Activated CD8-positive, alpha-beta memory T cell treated with anti-CD3 and anti-CD28 coated beads, Interleukin-2, amount 50 U/mL, for 48 hours (primary cell): ENCODE data around the gene DUSP16.
A peak's percentile ranks its signal among the peaks of the same experiment; 100 is the strongest.
"Not testable (repeated sequence)": the region's sequence is repeated elsewhere in the genome, so short reads cannot be mapped to it uniquely, and the experiment has no call there.

Source experiments
- DNase-seq: peaks from one replicate; pipeline ENCODE4 v3.0.0-alpha.2; 2020

DUSP16 gene

DNA sequence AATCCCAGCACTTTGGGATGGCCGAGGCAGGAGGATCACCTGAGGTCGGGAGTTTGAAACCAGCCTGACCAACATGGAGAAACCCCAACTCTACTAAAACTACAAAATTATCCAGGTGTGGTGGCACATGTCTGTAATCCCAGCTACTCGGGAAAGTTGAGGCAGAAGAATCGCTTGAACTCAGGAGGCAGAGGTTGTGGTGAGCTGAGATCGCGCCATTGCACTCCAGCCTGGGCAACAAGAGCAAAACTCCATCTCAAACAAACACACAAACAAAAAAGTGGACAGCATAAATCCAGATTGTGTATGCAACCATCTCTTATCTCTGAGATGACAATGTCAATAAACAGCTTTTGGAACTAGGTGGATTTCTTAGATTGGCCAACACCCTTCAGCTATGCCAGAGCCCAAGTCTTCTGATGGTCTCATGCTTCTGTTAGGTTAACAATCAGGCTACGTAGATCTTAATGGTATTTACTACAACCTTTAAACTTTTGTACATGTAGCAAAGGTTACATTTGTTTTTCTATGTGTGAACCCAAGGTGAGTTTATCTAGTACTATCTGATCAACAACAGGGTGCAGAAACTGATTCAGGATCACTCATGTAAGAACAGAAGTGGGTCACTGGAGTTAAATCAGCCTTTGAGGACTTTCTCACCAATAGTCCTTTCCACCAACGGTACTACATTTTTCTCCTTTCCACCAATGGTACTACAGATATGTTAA, 73.7 kb downstream of the DUSP16 start:
- no peak for DNase-seq

DNA sequence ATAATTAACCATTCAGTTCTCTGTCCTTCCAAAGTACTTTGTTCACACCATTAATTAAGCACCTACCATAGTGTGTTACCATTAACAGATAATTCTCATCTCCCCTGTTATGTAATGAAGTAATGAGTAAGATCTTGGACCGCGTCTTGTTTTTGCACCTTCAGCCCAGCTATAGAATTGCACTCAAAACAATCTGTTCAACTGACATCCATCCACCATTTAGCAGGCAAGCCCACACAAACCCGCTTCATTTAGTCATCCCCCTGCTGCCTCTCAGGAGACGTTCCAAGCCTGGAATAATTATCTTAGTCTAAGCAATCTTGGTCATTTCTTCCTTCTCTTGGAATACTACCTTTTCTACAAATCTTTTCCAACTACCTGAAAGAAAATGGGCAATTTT, 74.4 kb downstream of the DUSP16 start:
- DNase-seq = no peak

DNA sequence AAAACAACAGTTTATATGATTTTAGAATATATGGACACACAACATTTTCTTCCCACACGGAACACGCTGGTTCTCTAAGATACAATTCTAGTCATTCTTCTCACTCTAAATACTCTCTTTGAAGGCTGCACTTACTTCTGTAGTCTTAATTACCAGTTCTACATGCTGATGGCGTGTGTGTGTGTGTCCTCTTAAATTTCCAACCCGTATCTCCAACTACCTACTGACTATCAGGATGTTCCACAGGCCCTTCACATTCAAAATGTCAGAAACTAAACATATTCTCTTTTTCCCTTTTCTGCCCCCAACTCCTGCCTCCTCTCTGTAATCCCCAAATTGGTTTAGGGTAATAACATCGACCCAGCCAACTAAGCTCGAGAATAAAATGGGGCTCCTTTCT, 75.2 kb downstream of the DUSP16 start:
- no peak for DNase-seq

DNA sequence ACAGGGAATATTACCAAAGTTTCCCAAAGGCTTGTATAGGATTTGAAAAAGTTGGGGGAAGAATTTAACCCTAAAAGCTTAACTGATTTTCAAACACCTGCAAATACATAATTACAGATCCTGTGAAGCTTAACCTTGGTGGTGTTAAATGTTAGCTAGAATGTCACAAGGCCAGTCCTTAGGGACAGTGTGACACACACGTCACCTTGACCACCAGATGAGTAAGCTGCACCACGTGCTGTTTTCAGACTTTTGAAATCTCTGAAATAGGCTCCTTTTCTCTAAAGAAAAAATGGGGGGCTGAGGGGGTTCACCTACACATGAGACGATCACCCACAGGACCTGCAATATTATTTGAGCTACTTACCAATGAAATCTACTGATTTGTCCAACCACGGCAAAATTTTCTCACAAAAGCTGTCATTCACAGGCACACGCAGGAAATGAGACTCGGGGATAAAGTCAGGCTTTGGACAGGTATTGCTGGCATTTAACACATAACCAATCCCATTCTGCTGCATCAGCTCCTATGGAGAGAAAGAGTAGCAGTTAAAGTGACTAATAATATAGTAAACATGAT, 75.9 kb downstream of the DUSP16 start:
- DNase-seq = no peak

DNA sequence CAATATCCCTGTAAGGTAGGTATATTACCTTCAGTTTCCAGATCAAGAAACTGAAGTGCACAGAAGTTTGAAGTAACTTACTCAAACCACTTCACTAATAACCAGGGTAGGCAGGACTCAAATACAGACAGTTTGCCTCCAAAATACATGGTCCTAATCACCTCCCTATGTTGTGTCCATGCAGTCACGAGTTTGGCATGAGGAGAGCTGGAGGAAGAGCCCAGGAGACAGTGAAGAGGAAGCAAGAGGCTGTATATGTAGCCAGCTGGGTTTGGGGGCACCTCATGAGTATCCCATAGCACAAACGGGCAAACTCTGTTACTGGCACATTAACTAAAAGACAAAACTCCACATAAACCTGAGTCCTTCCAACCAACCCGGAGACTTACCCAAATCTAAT, 79.2 kb downstream of the DUSP16 start:
- DNase-seq = no peak

DNA sequence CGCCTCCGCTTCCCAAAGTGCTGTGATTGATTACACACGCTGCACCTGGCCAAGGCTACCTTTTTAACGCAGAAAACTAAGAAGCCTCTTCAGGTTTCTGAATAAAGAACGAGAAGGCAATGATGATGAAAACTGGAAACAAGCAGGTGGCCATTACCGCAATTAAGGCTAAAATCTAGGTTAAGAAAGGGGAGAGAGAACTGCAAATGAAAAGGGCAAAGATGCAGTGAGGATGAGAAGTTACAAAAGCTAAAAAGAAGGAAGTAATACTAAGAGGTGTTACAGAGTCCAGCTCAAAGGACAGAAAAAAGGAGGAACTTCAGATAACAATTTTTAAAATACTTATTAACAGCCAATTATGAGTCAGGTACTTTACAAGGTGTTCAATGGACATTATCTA, 79.7 kb downstream of the DUSP16 start:
- DNase-seq = no peak

DNA sequence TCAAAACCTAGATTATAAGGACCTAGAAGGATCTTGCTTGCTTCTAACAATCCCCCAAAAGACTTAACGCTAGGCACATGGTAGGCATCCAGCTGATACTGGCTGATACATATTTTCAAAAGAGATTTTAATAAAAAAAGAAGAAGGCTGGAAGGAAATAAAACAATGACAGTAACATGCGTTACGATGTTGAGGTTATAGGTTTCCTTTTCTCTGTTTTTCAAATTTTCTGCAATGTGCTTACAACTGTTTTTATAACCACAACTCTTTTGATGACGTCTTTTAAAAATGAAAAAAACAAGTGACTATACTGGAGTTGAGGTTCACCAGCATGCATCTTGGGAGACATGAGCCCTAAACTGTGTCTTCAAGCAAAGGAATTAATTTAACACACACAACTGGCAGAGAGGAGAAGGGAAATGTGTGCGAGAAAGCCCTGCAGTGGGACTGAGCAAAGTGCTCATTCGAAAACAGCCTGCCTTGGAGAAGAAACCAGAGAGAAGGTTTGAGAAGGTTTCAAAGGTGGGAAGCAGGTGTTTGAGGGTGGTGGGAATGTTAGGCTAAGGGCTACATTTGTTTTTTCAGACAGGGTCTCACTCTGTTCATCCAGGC, 80.4 kb downstream of the DUSP16 start:
- DNase-seq = no peak

DNA sequence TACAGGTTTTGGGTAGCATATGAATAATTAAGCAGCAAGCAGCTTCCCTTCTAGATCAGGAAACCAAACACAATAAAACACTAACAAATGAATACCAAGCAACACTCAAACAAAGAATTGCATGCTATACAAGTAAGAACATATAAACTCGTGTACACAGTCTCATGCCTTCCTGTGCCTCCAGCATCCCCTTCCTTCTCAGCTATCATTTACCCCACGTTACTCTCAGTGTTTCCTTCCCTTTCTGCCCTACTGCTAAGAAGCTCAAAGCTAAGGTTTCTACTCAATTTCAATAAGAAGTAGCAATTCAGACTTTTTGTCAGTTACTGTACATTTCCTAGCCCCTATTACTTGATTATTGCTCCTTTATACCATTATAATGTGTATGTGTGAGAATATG, 81.0 kb downstream of the DUSP16 start:
- no peak for DNase-seq

DNA sequence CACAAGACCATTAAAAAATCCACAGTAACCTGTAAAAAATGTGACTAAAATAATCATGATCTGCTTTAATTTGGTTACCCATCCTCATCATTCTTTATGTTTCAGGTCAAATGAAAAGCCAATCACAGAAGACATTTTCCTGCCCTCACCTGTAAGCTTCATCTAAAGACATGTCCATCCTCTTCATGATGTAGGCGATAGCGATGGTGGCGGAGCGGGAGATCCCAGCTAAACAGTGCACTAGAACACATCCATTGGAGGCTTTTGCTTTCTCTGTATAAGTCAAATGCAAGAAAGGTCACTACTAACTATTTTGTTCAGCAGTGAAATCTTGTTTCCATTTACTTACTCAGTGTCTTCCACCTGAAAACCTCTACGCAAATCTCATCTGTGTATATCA, 82.6 kb downstream of the DUSP16 start:
- DNase-seq = no peak

DNA sequence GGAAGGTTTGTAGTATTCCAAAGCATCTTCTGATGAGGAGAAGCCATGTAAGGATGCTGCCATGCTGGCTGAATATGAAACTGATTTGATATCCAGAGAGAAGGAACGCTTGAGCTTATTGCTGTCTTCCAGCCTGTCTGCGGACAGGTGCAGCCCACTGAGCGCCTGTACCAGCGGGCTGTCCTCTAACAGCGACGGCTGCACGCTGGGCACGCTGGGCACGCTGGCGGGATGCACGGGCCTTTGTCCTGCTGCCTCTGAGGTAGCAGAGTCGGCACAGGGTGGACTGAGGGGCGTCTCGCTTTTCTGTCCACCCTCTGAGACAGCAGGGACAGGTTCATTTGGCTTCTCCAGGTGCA, 85.2 kb downstream of the DUSP16 start:
- DNase-seq = no peak

DNA sequence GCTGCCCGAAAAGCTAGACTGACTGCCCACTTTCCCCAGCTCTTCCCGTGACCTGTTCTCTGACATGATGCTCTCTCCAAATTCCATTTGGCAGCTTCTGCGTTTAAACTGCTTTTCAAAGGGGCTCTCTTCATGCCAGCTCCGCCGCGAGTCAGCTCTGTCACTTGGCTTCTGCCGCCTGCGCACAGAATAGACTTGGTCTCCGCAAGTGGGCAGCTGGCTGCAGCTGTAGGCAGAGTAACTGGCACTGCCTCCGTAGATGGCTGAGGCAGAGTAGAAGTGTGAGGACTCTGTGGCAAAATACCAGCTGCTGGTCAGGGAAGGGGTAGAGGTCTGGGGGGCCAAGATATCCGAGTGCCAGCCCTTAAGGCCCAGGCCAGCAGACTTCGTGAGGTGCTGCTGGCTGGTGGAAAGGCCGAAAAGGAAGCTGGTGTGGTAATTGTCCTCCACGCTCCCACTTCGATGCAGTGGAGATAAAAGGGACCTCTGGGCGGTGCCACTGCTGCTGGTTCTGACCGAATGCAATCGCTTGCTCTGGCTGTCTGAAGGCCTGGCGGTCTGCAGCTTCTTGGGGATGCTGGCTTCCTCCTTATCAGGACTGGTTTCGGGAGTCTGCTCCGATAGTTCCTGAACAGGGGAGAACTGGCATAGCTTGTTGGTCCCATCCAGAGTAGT, 85.7 kb downstream of the DUSP16 start:
- no peak for DNase-seq

DNA sequence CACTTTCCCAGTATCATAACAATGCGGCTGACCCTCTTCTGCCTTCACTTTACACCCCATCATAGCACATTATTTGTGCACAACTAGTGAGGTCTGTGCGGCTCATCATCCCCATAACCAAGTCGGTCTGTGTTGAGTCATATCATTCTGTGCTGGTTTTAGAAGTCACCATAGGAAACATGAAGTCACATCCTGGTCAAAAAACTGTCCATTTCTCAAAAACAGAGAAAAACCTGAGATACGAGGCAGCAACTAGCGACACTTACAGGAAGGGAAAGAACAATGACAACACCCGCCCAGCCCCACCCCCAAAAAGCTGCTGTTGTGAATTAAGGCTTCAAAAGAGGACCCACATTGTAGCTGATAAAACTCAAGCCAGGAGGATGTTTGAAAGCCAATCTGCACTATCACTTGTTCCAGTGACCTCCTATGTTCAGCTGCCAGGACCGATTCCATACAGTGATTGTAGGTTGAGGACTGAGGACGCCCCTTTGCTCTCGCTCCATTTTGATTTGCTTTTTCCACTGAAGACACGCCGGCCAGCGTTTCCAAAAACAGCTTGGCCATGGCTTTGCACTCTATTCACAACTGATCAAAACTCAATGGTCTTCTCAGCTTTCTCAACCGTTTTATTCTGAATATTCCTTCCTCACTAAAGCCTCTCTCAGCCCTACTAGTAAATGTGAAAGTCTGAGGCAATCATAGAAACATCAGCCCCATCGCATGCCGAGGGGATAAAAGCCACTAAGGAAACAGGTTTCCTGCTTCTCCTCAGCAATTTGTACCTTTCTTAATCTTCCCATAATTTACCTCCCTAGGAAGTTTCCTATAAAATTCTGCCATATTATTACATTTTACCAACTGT, 87.5 kb downstream of the DUSP16 start:
- peak; percentile 69 for DNase-seq

DNA sequence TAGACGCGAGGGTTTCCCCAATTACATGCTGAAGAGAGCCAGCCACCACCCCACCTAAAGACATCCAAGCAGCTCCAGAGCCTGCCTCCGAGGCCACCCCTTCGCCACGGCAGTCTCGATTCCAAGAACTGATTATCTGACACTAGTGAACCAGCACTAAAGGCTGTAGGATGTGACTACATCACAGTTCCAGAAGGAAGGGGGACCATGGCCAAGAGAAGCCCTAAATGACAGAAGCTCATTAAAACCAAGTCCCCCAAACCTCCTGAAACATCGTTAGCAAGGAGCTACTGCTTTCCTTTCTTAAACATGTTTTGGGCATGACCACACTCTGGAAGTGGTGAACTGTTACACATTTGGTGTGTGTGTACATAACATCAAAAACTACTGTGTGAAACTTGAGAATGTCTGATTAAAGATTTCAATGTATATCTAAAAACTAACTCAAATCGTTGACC, 88.2 kb downstream of the DUSP16 start:
- DNase-seq = peak; percentile 73

DNA sequence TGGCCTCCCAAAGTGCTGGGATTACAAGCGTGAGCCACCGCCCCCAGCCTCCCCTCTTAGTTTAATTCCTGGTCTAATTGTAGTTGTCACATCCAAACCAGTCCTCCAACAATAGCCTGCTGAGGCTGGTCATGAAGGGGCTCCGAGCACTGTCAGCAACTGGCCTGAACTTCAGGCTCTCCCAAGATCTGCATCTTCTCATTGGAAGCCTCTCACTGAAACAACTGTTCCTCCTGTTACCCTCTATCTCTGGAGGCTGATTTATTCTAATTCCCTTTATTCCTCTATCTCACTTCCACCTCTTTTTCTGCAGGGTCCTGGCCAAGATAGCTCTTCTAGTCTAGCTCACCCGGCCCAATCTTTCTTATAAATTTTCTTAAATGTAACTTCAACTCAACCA, 89.4 kb downstream of the DUSP16 start:
- DNase-seq = no peak

DNA sequence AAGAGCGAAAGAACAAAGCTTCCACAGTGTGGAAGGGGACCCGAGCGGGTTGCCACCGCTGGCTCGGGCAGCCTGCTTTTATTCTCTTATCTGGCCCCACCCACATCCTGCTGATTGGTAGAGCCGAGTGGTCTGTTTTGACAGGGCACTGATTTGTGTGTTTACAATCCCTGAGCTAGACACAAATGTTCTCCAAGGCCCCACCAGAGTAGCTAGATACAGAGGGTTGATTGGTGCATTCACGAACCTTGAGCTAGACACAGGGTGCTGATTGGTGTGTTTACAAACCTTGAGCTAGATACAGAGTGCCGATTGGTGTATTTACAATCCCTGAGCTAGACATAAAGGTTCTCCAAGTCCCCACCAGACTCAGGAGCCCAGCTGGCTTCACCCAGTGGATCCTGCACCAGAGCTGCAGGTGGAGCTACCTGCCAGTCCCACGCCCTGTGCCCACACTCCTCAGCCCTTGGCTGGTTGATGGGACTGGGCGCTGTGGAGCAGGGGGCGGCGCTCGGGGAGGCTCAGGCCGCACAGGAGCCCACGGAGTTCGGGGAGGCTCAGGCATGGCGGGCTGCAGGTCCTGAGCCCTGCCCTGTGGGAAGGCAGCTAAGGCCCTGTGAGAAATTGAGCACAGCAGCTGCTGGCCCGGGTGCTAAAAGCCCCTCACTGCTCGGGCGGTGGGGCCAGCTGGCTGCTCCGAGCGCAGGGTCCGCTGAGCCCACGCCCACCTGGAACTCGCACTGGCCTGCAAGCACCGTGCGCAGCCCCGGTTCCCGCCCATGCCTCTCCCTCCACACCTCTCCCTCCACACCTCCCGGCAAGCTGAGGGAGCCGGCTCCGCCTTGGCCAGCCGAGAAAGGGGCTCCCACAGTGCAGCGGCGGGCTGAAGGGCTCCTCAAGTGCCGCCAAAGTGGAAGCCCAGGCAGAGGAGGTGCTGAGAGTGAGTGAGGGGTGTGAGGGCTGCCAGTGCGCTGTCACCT, 90.4 kb downstream of the DUSP16 start:
- not testable (repeated sequence) for DNase-seq

DNA sequence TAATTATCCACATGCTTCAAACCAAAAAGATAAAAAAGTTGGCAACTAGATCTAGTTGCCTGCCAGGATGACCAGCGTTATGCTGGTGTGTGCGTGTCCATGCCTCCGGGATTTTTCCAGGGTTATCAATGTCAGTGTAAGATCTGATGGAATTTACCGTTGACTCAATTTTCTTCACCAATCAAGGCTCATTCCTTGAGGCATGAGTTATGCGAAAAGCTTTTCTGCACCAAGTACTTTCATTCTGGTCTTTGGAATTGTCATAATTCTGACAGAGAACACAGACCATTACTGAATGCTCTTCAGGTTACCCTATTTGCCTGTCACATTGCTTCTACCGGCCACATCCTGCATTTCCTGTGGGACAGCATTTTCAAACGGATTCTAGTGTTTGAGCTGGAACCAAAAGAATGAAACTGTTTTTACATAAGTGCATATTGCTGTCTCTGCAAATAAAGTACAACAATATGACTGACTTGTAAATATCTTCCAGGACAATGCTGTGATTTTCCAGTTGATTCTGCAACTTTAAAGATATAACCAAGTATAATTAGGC, 91.8 kb downstream of the DUSP16 start:
- no peak for DNase-seq

DNA sequence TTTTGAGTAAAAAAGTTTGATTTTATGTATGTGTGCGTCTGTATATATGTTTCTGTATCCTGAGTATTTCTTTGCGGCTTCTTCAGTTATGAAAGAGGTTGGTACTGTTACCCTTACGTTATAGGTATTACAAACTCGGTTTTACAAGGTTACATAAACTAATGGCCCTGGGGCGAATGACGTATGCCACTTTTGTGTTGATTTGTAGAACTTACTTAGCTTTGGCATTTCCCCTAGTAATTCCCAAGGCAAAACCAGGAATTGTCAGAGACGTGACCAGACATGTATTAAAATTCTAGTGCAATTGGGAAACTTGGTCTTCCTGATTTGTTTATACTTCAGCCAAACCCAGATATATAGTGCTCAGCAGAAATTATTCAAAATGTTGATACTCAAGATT, 93.3 kb downstream of the DUSP16 start:
- DNase-seq = no peak

DNA sequence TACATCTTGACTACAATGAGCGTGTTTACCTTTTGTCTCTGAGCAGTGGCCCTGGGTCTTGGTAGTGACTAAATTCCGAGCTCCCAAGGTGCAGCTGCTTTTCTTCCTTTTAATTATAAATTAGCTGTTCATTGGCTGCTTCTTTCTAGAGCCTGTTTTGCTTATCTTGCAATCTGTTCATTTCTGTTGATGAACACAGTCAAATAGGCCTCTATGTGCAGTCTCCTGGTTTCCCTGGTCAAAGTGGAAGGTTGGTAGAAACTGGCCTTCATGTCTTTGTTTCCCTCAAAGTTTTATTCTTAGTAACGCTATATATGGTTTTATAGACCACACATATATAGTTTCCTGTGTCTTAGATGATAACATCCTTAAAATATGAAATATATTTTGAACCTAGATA, 94.1 kb downstream of the DUSP16 start:
- DNase-seq = no peak

DNA sequence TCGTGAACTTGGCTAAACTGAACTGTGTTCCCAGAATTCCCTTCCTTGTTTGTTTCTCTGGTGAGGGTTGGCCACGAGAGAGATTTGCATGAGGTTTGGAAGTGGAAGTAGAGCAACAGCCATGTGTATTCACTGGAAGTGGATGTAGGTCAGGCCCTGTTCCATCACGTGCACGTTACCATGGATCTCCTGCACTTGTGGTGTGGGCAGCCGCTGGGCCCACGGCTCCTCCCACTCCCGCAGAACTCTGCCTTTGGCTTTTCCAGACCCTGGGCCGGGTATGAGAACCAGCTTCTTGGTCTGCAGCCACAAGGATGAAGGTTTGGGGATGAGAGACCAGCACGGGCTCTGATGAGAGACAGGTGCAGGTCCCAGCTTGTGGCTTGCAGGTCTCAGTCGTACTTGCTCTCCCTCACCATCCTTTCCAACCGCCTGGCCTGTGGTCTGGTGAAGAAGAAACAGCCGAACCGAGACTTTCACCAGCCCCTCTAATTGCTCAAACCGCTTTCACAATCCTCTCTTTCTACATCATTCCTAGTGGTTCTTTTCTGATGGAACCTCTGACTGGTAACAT, 94.9 kb downstream of the DUSP16 start:
- no peak for DNase-seq

DNA sequence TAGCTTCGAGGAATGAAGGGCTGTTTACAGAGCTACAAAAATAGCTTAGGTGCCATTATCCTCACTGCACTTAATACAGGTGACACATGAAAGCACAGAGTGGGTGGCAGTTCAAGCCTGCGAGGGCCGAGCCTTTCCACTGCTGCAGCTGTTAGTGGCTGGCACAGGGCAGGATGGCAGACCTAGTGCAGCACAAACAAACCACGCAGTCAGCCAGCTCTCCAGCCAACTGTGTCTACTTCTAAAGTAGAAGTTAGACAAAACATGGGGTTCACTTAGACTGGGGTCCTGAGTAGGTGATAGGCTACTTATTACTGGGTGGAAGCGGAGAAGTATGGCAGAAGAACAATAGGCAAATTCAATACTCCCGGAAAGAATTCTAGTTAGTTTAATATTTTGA, 95.4 kb downstream of the DUSP16 start:
- DNase-seq = no peak

DNA sequence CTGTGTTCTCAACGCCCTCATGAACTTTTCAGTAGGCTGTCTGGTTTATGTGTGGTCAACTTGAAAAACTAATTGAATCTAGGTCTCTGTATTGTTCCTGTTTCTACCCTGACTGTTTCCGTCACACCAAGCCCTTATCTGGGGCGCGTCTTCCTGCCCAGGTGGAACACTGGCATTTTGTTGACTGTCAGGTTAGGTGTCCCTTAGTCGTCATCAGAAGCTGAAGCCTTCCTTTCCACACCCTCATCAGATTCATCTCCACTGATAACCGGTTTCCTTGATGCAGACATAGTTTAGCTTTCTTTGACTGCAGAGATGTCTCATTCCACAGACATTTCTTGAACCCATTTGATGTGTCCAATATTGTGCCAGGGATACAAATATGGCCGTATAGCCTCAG, 96.5 kb downstream of the DUSP16 start:
- no peak for DNase-seq
